Measurements from ENCODE around the gene VPS54.

Gene VPS54, protein sequence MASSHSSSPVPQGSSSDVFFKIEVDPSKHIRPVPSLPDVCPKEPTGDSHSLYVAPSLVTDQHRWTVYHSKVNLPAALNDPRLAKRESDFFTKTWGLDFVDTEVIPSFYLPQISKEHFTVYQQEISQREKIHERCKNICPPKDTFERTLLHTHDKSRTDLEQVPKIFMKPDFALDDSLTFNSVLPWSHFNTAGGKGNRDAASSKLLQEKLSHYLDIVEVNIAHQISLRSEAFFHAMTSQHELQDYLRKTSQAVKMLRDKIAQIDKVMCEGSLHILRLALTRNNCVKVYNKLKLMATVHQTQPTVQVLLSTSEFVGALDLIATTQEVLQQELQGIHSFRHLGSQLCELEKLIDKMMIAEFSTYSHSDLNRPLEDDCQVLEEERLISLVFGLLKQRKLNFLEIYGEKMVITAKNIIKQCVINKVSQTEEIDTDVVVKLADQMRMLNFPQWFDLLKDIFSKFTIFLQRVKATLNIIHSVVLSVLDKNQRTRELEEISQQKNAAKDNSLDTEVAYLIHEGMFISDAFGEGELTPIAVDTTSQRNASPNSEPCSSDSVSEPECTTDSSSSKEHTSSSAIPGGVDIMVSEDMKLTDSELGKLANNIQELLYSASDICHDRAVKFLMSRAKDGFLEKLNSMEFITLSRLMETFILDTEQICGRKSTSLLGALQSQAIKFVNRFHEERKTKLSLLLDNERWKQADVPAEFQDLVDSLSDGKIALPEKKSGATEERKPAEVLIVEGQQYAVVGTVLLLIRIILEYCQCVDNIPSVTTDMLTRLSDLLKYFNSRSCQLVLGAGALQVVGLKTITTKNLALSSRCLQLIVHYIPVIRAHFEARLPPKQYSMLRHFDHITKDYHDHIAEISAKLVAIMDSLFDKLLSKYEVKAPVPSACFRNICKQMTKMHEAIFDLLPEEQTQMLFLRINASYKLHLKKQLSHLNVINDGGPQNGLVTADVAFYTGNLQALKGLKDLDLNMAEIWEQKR

DNA sequence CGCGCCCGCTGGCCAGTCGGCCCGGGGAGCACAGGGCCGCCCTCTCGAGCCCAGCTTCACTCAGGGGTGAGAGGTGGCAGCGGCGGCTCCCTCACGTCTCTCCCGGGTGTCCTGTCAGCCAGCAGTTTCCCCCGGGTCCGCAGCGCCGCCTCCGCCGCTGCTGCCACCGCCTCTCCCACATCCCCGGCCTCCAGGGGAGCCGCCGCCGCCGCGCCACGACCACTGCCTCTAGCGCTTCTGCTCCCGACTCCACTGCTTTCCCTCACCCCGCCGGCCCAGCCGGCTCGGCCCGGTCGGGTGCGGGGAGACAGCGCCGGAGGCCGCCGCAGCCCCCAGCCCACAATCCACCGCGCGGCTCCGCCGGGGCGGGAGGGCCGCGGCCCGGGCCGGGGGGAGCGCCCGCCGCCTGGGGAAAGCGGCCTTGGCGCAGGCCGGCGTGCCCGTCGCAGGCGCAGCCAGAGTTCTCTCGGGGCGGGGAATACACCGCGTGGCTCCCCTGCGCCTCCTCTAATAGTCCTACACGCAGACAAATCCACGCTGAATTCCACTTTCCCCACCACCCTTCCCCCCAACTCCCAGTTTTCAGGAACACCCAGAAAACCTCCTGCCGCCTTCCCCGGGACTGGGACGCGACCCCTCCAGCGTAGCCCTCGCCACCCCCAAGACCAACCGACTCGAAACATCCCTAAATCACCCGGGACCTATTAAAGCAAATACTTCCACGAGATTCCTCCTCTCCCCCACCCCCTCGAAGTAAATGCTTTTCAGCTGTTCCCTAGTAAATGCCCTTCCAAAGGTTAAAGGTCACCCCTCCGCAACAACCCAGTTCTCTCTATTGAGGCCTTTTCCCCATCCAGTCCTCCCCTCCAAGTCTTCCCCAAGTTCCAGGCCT, at the start of gene VPS54:
Gene VPS54 (minus strand): TSS at position 346 of the 892 bp plus-strand sequence. CDS start 35,429 bp downstream, outside the sequence.
- peak; percentile 12 to 23 for DNase-seq (ENCODE audit: low read depth in 2 of 2)

DNA sequence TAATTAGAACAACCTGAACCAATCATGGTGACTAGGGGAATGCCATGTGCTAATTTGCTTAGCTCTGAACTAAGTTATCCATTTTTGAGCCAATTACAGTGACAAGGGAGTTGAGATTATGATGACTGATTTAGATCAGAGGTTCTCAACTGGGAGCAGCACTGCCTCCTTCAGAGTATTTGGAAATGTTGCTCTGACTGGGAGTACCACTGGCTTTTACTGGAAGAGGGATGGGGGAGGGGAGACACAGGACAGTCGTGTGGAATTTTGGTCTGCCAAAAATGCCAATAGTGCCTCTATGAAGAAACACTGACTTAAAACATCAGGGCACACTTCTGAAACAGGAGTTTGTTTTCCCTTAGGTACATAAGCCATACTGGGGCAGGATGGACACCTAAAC, 48.1 kb upstream of the VPS54 start:
- no peak for DNase-seq (ENCODE audit: low read depth in 2 of 2)

DNA sequence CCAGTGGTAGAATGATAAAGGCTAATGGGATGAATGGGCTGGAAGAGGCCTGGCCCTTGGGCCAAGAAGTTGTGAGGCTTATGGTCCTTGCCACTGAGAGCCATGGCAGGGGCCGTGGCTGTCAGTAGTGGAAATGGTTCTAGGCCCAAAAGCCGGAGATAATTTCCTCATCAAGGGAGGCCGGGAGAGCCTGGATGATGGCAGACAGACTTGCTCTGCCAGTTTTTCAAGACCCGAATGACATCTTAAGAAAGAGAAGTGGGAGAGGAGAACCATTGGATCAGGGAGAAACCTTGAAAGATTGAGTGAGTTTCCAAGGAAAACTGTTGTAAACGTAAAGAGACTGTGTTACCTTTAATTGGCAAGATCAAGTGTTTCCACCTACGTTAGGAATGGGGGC, 46.3 kb upstream of the VPS54 start:
- no peak for DNase-seq (ENCODE audit: low read depth in 2 of 2)

DNA sequence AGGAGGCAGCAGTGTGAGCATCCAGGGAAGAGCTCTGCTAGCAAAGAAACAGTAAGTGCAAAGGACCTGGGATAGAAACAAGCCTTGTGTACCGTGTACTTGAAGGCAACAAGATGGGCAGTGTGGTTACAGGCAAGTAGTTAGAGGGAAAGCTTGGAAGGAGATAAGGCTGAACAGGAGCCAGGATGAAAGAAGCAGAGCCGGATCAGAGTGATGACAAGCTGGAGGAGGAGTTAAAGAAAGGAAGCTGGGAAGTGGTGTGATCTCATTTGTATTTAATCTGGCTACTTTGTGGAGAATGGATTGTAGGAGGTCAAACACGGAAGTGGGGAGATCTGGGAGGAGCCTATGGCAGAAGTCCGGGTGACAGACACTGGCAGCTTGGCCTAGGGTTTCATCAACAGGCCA, 44.7 kb upstream of the VPS54 start:
- no peak for DNase-seq (ENCODE audit: low read depth in 2 of 2)

DNA sequence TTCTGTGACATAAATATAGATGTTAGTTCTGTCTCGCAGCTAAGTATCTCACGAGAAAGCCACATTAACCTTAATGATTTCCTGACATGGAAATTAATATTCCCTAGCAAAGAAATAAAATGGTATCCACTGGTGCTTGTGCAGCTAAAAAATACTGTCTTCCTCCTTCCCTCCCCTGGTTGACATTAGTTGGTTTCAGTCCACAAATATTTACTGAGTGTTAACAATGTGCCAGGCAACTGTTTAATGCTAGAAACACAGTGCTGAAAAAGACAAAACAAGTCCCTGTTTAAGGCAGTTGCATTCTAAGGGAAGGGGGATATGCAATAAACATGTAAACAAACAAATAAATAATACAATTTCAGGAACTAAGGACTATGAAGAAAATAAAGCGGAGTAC, 44.2 kb upstream of the VPS54 start:
- no peak for DNase-seq (ENCODE audit: low read depth in 2 of 2)

DNA sequence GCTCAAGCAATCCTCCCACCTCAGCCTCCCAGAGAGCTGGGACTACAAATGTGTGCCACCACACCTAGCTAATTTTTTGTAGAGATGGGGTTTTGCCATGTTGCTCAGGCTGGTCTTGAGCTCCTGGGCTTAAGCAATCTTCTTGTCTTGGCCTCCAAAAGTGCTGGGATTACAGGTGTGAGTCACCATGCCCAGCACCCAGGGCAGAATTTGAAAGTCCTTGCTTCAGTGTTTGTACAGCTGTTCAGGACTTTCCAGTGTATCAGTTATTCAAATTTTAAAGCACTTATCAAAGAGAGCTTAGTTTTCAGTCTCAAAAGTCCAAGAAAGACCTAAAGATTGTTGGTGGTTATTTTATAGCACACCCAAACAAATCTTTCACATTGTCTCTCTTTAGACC, 43.6 kb upstream of the VPS54 start:
- DNase-seq (ENCODE audit: low read depth in 2 of 2), result no peak

DNA sequence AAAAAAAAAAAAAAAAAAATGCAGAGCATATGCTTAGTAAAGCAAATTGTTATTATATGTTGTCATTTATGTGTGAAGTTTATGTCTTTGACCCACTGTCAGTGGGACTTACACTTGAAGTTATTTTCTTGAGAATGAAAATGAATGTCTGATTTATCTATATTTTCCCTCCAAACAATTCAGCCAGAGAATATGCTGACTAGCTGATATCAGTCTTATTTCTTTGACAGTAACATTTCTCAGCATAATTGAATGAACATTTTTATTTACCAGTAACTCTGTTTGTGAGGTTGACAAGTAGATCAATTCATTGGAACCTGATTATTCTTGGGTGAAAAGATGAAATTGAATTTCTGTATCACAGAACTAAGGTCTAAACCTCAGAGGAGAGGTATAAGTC, 40.0 kb upstream of the VPS54 start:
- DNase-seq (ENCODE audit: low read depth in 2 of 2), result no peak

DNA sequence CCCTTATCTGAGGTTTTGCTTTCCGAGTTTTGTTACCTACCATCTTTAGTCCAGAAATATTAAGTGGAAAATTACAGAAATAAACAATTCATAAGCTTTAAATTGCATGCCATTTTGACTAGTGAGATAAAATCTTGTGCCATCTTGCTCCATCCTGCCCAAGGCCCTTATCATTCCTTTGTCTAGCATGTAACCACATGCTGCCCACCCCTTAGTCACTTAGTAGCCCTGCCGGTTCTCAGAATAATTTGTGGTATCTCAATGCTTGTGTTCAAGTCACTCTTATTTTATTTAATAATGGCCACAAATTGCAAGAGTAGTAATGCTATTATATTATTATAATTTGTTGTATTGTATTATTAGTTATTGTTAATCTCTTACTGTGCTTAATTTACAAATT, 36.8 kb upstream of the VPS54 start:
- no peak for DNase-seq (ENCODE audit: low read depth in 2 of 2)

DNA sequence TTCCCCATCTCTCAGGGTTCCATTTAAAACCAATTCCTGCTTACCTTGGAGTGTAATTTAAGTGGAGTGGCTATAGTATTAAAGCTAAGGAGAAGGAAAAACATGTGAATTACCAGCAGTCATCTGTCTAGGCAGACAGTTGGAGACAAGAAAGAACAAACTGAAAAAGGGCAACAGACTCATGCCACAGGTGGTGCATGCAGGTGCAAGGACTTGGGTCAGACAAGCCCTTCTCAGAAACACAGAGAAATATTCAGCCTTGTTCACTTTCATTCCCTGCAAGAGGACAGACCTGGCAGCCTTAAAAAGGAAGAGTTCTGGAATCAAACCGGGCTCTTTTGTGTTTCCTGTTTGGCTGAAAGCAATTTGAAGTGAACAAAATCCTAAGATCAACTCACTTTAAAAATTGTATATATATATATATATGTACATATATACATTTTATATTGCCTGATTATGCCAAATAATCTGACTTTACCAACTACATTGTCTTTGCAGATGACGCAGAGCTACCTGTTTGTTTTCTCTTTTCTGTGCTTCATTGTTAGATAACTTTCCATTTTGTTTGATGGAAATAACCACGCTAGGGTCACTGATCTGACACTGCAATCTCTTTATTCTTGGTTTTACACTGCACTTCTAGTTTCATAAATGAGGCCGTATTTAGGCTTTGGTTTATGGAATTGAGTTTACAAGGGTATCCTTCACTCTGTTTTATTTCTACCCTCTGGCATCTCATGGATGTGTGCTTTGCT, 35.1 kb upstream of the VPS54 start:
- no peak for DNase-seq (ENCODE audit: low read depth in 2 of 2)

DNA sequence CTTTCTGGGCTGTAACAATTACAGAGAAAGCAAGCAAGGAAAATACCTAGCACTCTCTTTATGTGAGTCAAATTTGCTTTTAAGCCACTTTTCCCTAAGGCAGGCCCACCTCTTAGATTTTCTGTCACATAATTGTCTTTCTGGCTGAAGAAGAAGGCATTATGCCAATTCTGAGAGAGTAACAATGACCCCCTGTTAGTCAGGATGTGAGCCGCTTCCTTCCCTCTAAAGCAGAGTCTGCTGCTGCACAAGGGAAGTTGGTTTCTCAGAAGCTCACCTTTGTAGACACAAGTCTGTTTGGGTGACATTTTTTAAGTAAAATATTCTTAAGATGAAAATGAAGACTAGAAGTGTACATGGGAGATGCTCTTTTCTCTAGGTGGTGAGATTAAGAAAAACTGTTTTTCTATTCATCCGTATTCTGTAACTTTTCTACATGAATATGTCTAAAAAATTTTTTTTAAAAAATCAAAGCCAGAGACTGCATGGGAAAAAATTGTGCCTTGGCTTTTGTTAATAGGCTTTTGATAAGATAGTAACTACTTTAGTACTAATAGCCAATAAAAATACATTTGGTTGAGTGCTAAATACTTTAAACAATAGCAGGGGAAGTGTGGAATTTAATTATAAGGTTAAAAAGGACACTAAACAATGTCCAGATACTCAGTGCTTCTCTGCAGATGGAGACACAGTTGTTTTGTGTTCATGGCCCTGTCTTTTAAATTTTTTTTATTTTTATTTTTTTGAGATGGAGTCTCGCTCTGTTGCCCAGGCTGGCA, 33.4 kb upstream of the VPS54 start:
- DNase-seq (ENCODE audit: low read depth in 2 of 2), result no peak

DNA sequence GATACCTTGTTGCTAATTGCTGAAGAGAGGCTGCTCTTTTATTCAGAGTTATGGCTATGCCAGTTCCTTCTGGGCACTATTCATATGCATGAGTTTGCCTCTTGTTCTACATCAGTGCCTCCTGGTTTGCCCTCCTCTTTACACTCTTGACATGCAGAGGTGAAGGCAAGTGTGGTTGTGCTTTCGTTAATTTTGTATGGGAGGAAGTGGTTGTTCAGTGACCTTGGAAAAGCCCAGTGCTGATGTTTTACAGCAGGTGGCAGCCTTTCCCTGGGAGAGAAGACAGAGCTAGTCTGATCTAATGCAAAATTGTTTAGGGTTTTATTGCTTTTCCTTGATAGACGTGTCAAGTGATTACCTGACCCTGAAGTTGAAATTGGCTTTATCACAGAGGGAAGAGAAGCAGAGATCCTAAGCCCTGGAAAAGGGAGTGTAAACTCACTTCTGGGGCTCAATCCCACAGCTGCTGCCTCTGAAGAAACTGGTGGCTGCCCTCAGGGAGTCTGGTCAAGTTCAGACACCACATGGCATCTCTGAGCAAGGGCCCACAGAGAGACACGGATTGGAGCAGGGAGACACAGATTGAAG, 30.5 kb upstream of the VPS54 start:
- DNase-seq (ENCODE audit: low read depth in 2 of 2), result peak; percentile 24 to 59

DNA sequence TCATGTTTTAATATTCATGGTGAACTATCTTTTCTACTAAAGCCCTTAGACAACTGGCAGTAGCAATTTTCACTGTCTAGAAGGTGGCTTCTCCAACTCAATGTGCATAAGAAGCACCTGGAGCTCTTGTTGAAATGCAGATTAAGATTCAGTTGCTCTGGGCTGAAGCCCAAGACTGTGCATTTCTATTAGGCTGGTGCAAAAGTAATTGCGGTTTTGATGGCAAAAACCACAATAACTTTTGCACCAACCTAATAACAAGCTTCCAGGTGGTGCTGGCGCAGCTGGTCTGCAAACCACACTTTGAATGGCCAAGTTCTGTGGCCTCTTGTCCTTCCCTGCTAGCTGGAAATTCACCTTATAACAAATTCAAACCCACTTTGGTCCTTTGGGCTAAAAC, 26.7 kb upstream of the VPS54 start:
- DNase-seq (ENCODE audit: low read depth in 2 of 2), result no peak

DNA sequence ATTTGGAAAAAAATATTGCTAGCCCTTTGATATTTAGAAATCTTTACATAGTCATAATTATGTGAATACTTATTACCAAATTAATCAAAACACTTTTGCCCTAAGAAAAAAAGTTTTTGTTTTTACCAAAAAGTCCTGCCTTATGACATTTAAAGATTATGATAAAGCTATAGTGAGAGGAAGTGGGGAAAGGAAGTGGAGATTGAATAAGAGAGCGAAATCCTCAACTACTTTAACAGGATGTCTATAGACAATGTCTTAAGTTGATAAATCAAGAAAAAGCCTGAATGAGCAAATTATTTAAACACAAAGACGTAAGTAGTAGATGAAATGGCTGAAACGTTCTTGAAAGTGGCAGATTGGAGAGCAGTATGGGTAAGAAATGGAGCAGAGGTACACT, 20.9 kb upstream of the VPS54 start:
- no peak for DNase-seq (ENCODE audit: low read depth in 2 of 2)

DNA sequence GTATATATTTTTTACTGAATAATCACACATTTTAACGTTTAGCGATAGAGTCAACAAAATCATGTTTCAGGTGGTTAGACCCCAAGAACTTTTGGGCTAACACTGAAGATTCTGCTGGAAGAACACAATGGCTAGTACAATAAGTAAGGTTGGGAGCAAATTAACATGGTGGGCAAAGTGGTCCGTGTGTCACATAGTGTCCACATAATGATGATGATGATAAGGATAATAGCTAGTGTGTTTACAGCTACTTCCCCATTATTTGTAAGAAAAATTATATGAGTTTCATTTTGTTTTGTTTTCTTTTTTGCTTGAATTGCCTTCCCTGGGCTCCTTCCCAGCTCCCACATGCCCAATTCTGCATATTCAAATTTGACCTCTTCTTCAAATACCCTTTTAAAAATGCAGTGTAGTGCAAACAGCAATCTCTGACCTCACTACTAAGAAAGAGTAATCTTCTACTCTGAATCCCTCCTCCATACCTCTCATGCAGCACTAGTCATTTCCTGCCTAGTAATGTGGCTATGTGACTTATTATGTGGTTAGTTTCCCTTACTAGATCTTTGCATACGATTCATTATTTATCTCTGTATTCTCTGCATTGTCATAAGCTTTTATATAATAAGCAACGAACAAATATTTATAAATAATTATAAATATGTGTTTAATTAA, 16.9 kb upstream of the VPS54 start:
- no peak for DNase-seq (ENCODE audit: low read depth in 2 of 2)

DNA sequence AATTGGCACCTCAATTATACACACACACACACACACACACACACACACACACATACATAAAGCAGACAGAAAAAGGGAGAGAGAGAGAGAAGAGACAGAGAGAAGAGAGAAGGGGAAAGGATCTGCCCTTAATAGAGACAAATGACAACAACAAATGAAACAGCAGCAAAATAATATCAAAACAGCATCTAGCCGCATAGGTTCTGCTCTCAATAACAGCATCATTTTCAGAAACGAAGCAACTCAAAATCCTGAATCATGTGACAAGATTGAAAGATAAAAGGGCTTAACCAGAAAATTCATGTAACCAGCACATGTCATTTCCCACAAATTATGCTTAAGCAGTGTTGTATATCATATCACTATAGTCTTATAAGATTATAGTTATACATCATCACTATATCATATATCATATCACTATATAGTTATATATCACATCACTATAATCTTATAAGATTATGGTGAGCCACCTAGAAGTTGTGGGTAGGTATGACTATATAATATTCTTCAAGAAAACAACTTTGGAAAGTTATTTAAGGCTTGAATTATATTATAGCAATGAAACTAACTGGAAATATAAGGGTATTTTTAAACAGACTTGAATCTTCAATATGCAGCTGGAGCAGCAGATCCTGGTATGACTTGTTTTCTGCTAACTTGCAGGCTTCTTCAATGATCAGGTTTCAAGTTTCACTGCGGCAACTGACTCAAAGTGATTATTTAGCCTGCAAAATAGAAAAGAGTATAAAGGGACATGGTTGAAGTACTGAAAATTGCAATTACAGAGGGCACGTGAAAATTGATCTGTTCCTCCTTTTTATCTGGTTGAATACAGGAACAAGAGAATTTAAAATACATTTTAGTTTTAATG, 16.1 kb upstream of the VPS54 start:
- no peak for DNase-seq (ENCODE audit: low read depth in 2 of 2)

DNA sequence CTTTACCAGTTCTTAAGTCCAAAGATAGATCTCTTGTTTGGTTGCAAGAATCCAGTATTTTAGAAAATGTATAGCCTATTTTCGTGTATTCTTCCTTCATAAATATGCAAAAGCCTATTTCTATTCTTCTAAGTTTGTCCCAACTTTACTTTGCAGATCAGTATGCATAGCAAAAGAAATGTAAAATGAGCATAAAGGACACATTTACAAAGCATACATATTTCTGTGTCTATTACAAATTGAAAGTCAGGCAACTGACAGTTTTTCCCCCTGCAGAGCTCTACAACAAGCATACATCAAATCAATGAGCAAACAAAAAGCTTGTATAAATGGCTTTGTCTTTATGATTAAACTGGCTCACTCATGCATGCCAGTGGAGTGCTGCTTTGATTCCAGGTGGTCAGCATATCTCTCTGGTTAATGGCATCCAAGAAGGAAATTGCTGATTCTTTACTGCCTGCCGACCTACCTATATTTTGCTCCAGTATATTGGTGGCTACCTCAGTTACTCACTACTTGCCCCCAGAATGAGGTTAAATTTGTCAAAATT, 10.0 kb upstream of the VPS54 start:
- no peak for DNase-seq (ENCODE audit: low read depth in 2 of 2)

DNA sequence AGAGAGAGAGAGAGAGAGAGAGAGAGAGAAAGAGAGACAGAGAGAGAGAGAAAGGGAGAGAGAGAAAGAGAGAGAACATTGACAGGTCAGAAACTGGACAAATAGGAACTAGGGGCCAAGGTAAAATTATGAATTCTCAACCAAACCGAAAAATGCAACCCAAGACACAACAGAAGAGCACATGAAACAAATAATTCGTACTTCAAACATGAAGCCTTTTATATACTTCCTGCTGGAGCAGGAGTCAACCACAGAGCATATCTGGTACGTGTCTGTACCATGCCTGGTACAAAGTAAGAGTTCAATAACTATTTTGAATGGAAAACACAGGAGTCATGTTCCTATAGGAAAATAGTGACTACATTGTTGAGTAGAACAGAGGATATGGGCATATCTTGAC, 6.5 kb upstream of the VPS54 start:
- DNase-seq (ENCODE audit: low read depth in 2 of 2), result no peak

Data from activated CD4-positive, alpha-beta T cell treated with anti-CD3 and anti-CD28 coated beads for 24 hours (primary cell).